Aorta (tissue), 5 donors: ENCODE data around the gene AXDND1. TPM values are rescaled to one million over a fixed set of nuclear protein-coding genes. Genes with fewer than 3 reads are reported as not detected.
"Not testable (repeated sequence)": the region's sequence is repeated elsewhere in the genome, so short reads cannot be mapped to it uniquely, and the experiment has no call there.

ENCODE experiments used
- ATAC-seq: fragments of 200-7000 bp; cut with Tn5 transposase; one replicate; pipeline ENCODE4 v1.9.1; 2022; ENCODE audit warnings: moderate library complexity; ENCODE audit not compliant: low FRiP score
- DNase-seq, 2 donors: peaks; one replicate each; pipeline ENCODE4 v3.0.0-alpha.2; 2020
- H3K27ac ChIP-seq, 2 donors: one replicate each; pipeline ENCODE4 v1.5.1; 2013; ENCODE audit warnings: low read length in 2 of 2, mild to moderate bottlenecking in 2 of 2, moderate library complexity in 2 of 2, control low read depth in 1 of 2, inconsistent platforms in 1 of 2, low read depth in 1 of 2
- H3K27me3 ChIP-seq, 2 donors: one replicate each; pipeline ENCODE4 v1.6.1; 2013; ENCODE audit warnings: control low read depth in 1 of 2, low read length in 1 of 2, mild to moderate bottlenecking in 1 of 2, moderate library complexity in 1 of 2; ENCODE audit not compliant: insufficient read depth in 2 of 2, control insufficient read depth in 1 of 2
- H3K36me3 ChIP-seq, 2 donors: one replicate each; pipeline ENCODE4 v1.6.1; 2013; ENCODE audit warnings: control low read depth in 1 of 2, low read length in 1 of 2, mild to moderate bottlenecking in 1 of 2; ENCODE audit not compliant: insufficient read depth in 2 of 2, control insufficient read depth in 1 of 2
- H3K4me1 ChIP-seq, 2 donors: one replicate each; pipeline ENCODE4 v1.6.1; 2013; ENCODE audit warnings: low read length in 2 of 2, control low read depth in 1 of 2, mild to moderate bottlenecking in 1 of 2, moderate library complexity in 1 of 2; ENCODE audit not compliant: insufficient read depth in 2 of 2, control insufficient read depth in 1 of 2
- H3K4me3 ChIP-seq, 2 donors: one replicate each; pipeline ENCODE4 v1.5.1; 2013; ENCODE audit warnings: low read length in 2 of 2, control low read depth in 1 of 2, mild to moderate bottlenecking in 1 of 2
- H3K9me3 ChIP-seq: one replicate; pipeline ENCODE4 v1.6.1; 2013; ENCODE audit warnings: mild to moderate bottlenecking, low read length; ENCODE audit not compliant: control insufficient read depth
- WGBS, 2 donors: extraction: QIAGEN DNeasy Blood & Tissue Kit; methylation state at CpG; one replicate each; pipeline ENCODE4 v1.1.7; 2013; 5-methylcytosine and 5-hydroxymethylcytosine counted together
- intact Hi-C, 2 donors: fragments of 100-400 bp; cut with DNase I; formaldehyde crosslinking; loops; one replicate each; pipeline versions ENCODE4 v1.14.2 to v1.15.0; 2022
- polyA plus RNA-seq, 2 donors: library from polyadenylated mRNA; stranded (reverse); fragments of 200-250 nt; gene quantifications; one replicate each; pipeline ENCODE4 v1.2.3, GENCODE V29; 2013
- total RNA-seq, 2 donors: library from RNA; stranded (reverse); fragmentation: NEBNext Ultra II Directional; extraction: Animal tissue kit (Norgen Biotek cat#: 25700); gene quantifications; one replicate each; pipeline ENCODE4 v1.2.1, GENCODE V29; 2021
- donor health status: healthy with polysubstance abuse.
- donor health status: Bipolar disorder and iron deficiency.
- donor health status: DM: no; HTN: no; CAD: no.
- donor health status: DM: no; HTN: no; CAD: no.
- donor health status: DM: yes; HTN: yes; CAD: no.

Gene AXDND1
- total and polyA plus RNA-seq, 4 donors, result not detected

DNA sequence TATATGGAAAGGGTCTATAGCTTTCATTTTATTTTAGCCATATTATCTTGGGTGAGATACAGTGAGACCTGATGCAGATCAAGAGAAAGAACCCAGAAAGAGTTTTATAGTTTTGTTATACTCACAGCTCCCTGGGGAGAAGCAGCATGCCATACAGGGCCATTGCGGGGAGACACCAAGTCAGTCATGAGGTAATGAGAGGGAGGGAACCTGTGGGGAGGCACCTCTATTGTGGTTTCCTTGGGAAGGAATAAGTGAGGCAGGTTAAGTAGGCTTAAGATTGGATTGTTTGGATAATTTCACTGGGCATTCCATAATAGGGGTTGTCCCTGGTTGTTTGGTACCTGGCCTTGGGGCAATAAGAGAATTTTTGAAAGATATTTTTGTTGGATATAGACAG lies 19.7 kb downstream of the AXDND1 start:
- no peaks in the 10 kb centered on the region for H3K36me3 ChIP-seq
- no peaks in the 10 kb centered on the region for H3K27me3 ChIP-seq
- DNase-seq, result no peak
- H3K27ac ChIP-seq, result no peak overlapping the region
- H3K4me3 ChIP-seq, result no peak overlapping the region
- H3K9me3 ChIP-seq, result no peaks in the 10 kb centered on the region
- ATAC-seq, result no peak
- intact Hi-C loops, result no loop called here
- H3K4me1 ChIP-seq, result no peaks in the 10 kb centered on the region
- 84 to 88% methylated on average over 1 of the region's 1 CpG for WGBS, 2 donors

DNA sequence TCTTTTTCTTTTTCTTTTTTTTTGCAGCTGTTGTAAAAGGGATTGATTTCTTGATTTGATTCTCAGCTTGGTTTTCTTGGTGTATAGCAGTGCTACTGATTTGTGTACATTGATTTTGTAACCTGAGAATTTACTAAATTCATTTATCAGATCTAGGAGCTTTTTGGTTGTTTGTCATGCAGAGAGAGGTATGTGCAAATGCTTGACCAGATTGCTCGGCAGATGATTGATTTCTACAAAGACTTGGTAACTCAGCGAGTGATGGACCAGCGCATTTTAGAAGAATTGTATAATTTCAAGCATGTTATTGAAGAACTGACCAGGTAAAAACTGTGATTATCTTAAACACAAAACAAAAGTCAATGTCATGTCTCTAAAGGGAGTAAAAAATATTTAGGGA lies 27.9 kb downstream of the AXDND1 start:
- no peak overlapping the region for H3K4me3 ChIP-seq
- ATAC-seq, result no peak
- H3K9me3 ChIP-seq, result no peaks in the 10 kb centered on the region
- 89 to 98% methylated on average over 3 of the region's 3 CpGs for WGBS, 2 donors
- H3K36me3 ChIP-seq, result no peaks in the 10 kb centered on the region
- no peak for DNase-seq
- no peaks in the 10 kb centered on the region for H3K27me3 ChIP-seq
- intact Hi-C loops, result no loop called here
- H3K4me1 ChIP-seq, result no peaks in the 10 kb centered on the region
- H3K27ac ChIP-seq, result no peak overlapping the region

DNA sequence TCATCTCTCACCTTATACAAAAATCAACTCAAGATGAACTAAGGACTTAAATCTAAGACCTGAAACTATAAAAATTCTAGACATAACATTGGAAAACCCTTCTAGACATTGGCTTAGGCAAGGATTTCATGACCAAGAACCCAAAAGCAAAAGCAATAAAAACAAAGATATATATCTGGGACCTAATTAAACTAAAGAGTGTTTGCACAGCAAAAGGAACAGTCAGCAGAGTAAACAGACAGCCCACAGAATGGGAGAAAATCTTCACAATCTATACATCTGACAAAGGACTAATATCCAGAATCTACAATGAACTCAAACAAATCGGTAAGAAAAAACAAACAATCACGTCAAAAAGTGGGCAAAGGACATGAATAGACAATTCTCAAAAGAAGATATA lies 33.6 kb downstream of the AXDND1 start:
- H3K4me3 ChIP-seq, H3K36me3 ChIP-seq, H3K27ac ChIP-seq, intact Hi-C loops, H3K27me3 ChIP-seq, DNase-seq, H3K9me3 ChIP-seq, H3K4me1 ChIP-seq, ATAC-seq: not testable (repeated sequence)
- 81 to 83% methylated on average over 2 of the region's 2 CpGs for WGBS, 2 donors

DNA sequence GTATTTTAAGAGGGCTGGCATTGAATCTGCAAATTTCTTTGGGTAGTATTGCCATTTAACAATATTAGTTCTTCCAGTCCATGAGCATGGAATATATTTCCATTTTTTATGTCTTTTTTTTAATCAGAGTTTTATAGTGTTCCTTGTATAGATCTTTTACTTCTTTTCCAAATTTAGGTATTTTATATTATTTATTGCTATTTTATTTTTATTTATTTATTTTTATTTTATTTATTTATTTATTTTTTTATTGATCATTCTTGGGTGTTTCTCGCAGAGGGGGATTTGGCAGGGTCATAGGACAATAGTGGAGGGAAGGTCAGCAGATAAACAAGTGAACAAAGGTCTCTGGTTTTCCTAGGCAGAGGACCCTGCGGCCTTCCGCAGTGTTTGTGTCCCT lies 52.0 kb downstream of the AXDND1 start:
- DNase-seq, intact Hi-C loops, H3K4me3 ChIP-seq, H3K4me1 ChIP-seq, H3K36me3 ChIP-seq, H3K27me3 ChIP-seq, H3K9me3 ChIP-seq, ATAC-seq, H3K27ac ChIP-seq: not testable (repeated sequence)
- WGBS, 2 donors, result 84 to 86% methylated on average over 1 of the region's 3 CpGs

DNA sequence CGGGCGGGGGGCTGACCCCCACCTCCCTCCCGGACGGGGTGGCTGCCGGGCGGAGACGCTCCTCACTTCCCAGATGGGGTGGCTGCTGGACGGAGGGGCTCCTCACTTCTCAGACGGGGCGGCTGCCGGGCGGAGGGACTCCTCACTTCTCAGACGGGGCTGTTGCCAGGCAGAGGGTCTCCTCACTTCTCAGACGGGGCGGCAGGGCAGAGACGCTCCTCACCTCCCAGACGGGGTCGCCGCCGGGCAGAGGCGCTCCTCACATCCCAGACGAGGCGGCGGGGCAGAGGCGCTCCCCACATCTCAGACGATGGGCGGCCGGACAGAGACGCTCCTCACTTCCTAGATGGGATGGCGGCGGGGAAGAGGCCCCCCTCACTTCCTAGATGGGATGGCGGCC lies 52.9 kb downstream of the AXDND1 start:
- H3K27me3 ChIP-seq, H3K36me3 ChIP-seq: not testable (repeated sequence)
- WGBS, 2 donors, result 89 to 95% methylated on average over 15 to 31 of the region's 32 CpGs

DNA sequence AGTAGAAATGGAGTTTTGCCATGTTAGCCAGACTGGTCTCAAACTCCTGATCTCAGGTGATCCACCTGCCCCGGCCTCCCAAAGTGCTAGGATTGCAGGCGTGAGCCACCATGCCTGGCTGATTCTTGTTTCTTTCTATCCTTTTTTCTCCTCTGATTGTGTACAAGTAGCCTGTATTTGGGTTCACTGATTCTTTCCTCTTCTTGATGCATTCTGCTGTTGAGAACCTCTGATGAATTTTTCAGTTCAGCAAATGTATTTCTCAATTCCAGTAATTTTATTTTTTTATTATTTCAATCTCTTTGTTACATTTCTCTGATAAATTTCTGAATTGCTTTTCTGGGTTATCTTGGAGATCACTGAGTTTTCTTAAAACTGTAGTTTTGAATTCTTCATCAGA lies 58.8 kb downstream of the AXDND1 start:
- Histone ChIP-seq H3K9me3 (peaks cover 5% of the 10 kb centered on the region), H3K27me3 (no peaks in the 10 kb centered on the region), H3K4me3 (no peak overlapping the region), H3K4me1 (no peaks in the 10 kb centered on the region), H3K36me3 (no peaks in the 10 kb centered on the region), H3K27ac (no peak overlapping the region)
- intact Hi-C loops, result no loop called here
- 89 to 95% methylated on average over 2 of the region's 2 CpGs for WGBS, 2 donors
- no peak for ATAC-seq
- DNase-seq, result no peak

More for the DNA sequence above, 52.9 kb downstream of the AXDND1 start:
- ATAC-seq, H3K4me3 ChIP-seq, H3K9me3 ChIP-seq, H3K4me1 ChIP-seq, H3K27ac ChIP-seq, DNase-seq, intact Hi-C loops: not testable (repeated sequence)

GRCh38 chr1:179425186-179425585 lies 59.4 kb downstream of the AXDND1 start:
- Histone ChIP-seq H3K4me1 (no peaks in the 10 kb centered on the region), H3K4me3 (no peak overlapping the region), H3K27me3 (no peaks in the 10 kb centered on the region), H3K36me3 (no peaks in the 10 kb centered on the region), H3K9me3 (peaks cover 5% of the 10 kb centered on the region), H3K27ac (no peak overlapping the region)
- intact Hi-C loops, result no loop called here
- DNase-seq, result no peak
- no peak for ATAC-seq

DNA sequence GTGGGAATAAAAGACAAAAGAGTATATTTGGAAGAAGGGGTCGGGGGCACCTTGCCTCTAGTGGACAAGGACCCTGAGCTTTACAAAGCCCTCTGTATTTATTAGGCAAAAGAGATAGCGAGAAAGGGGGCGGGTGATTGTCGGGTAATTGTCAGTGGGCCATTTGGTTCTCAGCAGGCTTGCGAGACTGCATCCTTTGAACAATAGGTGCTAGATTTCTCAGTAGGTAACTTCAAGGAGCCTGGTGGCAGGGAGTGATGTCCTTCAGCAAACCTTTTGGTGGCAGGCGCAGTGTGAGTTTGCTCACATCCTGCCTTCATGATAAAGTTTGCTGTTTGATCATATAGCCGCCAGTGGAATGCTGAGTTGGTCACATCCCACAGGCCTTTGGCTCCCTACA lies 71.4 kb downstream of the AXDND1 start:
- no peak overlapping the region for H3K27ac ChIP-seq
- no peak for DNase-seq
- H3K27me3 ChIP-seq, result no peaks in the 10 kb centered on the region
- no peak overlapping the region for H3K4me3 ChIP-seq
- intact Hi-C loops, result no loop called here
- 56% methylated on average over 7 of the region's 7 CpGs for WGBS, 2 donors
- H3K36me3 ChIP-seq, result no peaks in the 10 kb centered on the region
- H3K9me3 ChIP-seq, result peaks cover 1% of the 10 kb centered on the region
- no peaks in the 10 kb centered on the region for H3K4me1 ChIP-seq
- ATAC-seq, result no peak

DNA sequence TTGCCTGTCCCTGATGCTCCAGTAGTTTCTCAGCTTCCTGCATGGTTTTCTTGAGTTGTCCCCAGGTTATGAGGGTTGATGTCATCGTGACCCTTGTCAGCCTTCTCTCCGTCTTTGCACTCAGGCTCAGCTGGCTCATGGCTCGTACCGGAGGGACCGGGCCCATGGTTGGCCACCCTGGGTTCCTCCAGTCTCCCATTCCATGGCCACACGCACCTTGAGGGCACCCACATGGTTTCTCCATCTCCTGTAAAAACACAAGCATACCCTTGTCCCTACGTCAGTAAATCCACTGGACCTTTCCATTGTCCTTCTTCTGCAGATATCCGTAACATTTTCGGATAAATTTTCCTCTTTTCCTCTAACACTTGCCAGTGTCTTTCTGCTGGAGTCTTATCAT lies 73.9 kb downstream of the AXDND1 start:
- intact Hi-C loops, H3K4me1 ChIP-seq, H3K9me3 ChIP-seq, H3K27ac ChIP-seq, H3K4me3 ChIP-seq, H3K27me3 ChIP-seq, ATAC-seq, DNase-seq, H3K36me3 ChIP-seq: not testable (repeated sequence)
- WGBS, 2 donors, result 80 to 83% methylated on average over 9 of the region's 9 CpGs
